ENCODE measurements around the gene BRAF.

- TF ChIP-seq CTCF (tag by site-specific recombination; IDR thresholded peaks at IDR 0.05) (no peak), ZNF549 (tag by site-specific recombination; IDR thresholded peaks at IDR 0.05) (no peak), ZNF362 (tag by site-specific recombination; IDR thresholded peaks at IDR 0.05) (no peak), SALL2 (tag by site-specific recombination; IDR thresholded peaks at IDR 0.05; ENCODE audit: borderline replicate concordance) (no peak), PRDM10 (tag by site-specific recombination; IDR thresholded peaks at IDR 0.05) (no peak), PATZ1 (tag by site-specific recombination; IDR thresholded peaks at IDR 0.05) (no peak), TRIM28 (IDR thresholded peaks at IDR 0.05; ENCODE audit: borderline replicate concordance, low read length) (no peak), BCL11A (tag by site-specific recombination; IDR thresholded peaks at IDR 0.05; ENCODE audit: low read depth) (no peak)
Observed at GRCh38 chr7:140885735-140886334, 38.9 kb downstream of the BRAF start.

Data from HEK293 (cell line).